ENCODE data around the gene BEX2.
"Not testable (repeated sequence)": the region's sequence is repeated elsewhere in the genome, so short reads cannot be mapped to it uniquely, and the experiment has no call there.

The BEX2 gene

GRCh38 chrX:103311399-103311780, 600 bp upstream of the BEX2 start:
- Histone ChIP-seq H3K4me3 (ENCODE audit: low read depth, low read length) (no peak overlapping the region), H3K36me3 (no peaks in the 10 kb centered on the region)

DNA sequence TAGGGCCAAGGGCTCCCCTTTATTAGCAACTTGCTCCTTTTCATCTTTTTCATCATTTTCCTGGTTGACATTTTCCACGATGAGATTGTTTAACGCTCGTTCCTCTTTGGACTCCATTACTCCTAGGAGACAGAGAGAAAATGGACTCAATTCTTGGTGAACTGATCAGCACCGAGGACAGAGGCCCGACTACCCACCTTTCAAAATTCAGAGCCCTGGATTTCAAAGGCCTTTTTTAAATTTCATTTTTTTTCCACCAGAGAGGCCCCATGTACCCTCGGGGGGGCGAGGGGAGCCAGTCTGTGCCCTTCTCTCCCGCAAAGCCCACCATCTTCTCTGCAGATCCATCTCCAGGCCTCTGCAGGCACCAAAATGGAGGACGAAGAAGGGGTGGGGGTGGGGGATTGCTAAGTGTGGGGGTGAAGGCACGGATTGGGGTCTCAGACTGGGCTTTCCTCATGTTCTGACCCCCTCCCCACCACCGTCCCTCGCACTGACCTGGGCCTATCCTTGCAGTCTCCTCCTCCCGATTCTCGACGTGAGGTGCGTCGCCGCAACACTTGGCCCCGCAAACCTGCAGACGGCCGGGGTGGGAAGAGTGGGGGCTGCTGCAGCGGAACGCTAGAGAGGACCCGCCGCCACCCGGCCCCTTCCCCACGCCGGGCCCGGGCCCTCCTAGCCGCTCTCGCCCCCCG, 783 bp downstream of the BEX2 start:
- TF ChIP-seq, protein P1, sequence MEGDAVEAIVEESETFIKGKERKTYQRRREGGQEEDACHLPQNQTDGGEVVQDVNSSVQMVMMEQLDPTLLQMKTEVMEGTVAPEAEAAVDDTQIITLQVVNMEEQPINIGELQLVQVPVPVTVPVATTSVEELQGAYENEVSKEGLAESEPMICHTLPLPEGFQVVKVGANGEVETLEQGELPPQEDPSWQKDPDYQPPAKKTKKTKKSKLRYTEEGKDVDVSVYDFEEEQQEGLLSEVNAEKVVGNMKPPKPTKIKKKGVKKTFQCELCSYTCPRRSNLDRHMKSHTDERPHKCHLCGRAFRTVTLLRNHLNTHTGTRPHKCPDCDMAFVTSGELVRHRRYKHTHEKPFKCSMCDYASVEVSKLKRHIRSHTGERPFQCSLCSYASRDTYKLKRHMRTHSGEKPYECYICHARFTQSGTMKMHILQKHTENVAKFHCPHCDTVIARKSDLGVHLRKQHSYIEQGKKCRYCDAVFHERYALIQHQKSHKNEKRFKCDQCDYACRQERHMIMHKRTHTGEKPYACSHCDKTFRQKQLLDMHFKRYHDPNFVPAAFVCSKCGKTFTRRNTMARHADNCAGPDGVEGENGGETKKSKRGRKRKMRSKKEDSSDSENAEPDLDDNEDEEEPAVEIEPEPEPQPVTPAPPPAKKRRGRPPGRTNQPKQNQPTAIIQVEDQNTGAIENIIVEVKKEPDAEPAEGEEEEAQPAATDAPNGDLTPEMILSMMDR (IDR thresholded peaks at IDR 0.05; ENCODE audit: low read depth, low read length), result no peak
- Histone ChIP-seq H3K36me3 (no peaks in the 10 kb centered on the region), H3K4me1 (no peaks in the 10 kb centered on the region), H3K27me3 (no peaks in the 10 kb centered on the region), H3K9me3 (no peaks in the 10 kb centered on the region), H3K4me3 (ENCODE audit: low read depth, low read length) (peak overlapping the region; percentile 71)
- DNase-seq, result no peak

More at GRCh38 chrX:103311399-103311780, 600 bp upstream of the BEX2 start:
- Histone ChIP-seq H3K27me3 (no peaks in the 10 kb centered on the region), H3K9me3 (no peaks in the 10 kb centered on the region), H3K4me1 (no peaks in the 10 kb centered on the region)
- no peak for DNase-seq
- TF ChIP-seq, protein P1 (IDR thresholded peaks at IDR 0.05; ENCODE audit: low read depth, low read length), result no peak

- H3K9me3 ChIP-seq; H3K4me1 ChIP-seq; H3K36me3 ChIP-seq; H3K4me3 ChIP-seq (ENCODE audit: low read depth, low read length); DNase-seq; H3K27me3 ChIP-seq: not testable (repeated sequence)
Measured at GRCh38 chrX:103305666-103306065, 5.1 kb downstream of the BEX2 start.

DNA sequence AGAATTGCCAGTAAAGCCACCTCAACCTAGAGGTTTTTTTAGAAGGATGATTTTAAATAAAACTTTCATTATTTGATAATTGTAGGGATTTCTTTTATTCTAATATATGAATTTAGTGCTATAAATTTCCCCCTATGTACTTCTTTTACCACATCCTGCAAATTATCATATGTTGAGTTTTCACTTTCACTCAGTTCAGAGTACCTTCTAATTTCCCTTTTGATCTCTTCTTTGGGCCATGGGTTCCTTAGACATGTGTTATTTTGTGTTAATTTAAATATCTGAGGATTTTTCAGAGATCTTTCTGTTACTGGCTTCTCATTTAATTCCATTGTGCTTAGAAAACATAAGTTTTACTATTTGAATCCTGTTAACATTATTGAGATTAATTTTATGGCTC, 6.1 kb downstream of the BEX2 start:
- Histone ChIP-seq H3K4me3 (ENCODE audit: low read depth, low read length) (no peak overlapping the region), H3K36me3 (no peaks in the 10 kb centered on the region), H3K27me3 (no peaks in the 10 kb centered on the region), H3K4me1 (no peaks in the 10 kb centered on the region), H3K9me3 (no peaks in the 10 kb centered on the region)
- TF ChIP-seq, protein P1 (IDR thresholded peaks at IDR 0.05; ENCODE audit: low read depth, low read length), result no peak
- no peak for DNase-seq

DNA sequence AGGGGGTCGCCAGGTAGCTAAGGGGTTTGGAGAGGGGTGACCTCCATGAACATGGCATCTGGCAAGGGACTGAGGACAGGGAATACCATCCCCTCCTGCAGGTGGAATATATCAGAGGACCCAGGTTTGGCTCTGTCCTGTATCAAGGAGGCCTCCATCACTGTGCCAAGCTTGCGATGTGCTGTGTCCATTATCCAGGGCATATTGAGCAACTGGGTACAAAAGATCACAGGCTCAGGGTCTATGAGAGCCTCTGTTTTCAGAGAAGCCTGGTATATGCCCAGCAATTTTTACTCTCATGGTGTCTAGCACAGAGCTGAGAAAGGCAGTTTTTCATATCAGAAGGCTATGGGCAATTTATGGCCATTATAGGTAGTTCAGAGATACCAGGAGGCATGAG, 17.7 kb downstream of the BEX2 start:
- TF ChIP-seq, protein P1 (IDR thresholded peaks at IDR 0.05; ENCODE audit: low read depth, low read length), result no peak
- no peaks in the 10 kb centered on the region for H3K9me3 ChIP-seq

GRCh38 chrX:103279624-103280023, 31.2 kb downstream of the BEX2 start:
- peaks cover 23% of the 10 kb centered on the region for H3K27me3 ChIP-seq
- no peaks in the 10 kb centered on the region for H3K36me3 ChIP-seq
- H3K4me3 ChIP-seq (ENCODE audit: low read depth, low read length), result no peak overlapping the region
- H3K9me3 ChIP-seq, result no peaks in the 10 kb centered on the region
- H3K4me1 ChIP-seq, result no peaks in the 10 kb centered on the region
- no peak for DNase-seq
- TF ChIP-seq, protein P1 (IDR thresholded peaks at IDR 0.05; ENCODE audit: low read depth, low read length), result no peak

More for the DNA sequence above, 17.7 kb downstream of the BEX2 start:
- Histone ChIP-seq H3K27me3 (no peaks in the 10 kb centered on the region), H3K4me3 (ENCODE audit: low read depth, low read length) (no peak overlapping the region), H3K4me1 (no peaks in the 10 kb centered on the region), H3K36me3 (no peaks in the 10 kb centered on the region)
- no peak for DNase-seq
